Fibroblast of villous mesenchyme (primary cell): ENCODE data around the gene NPIPB6. TPM values are rescaled to one million over a fixed set of nuclear protein-coding genes. Genes with fewer than 3 reads are reported as not detected.
A peak's percentile ranks its signal among the peaks of the same experiment; 100 is the strongest.

Source experiments
- DNase-seq: peaks from one replicate; pipeline ENCODE4 v3.0.0-alpha.2; 2010; ENCODE audit warnings: low read depth
- H3K4me3 ChIP-seq: 2 replicates; pipeline ENCODE4 v1.5.1; 2011; ENCODE audit warnings: low read depth, mild to moderate bottlenecking, low read length
- CTCF ChIP-seq: IDR thresholded peaks from 2 replicates; pipeline ENCODE4 v1.5.1; 2012; ENCODE audit warnings: low read depth, mild to moderate bottlenecking, low read length; ENCODE audit not compliant: insufficient read depth
- total RNA-seq: library from RNA; depleted of rRNA; stranded (reverse); fragments of >200 nt; gene quantifications from 2 replicates; pipeline ENCODE4 v1.2.3, GENCODE V29; 2012

NPIPB6 gene
- total RNA-seq, 1 donor, result not detected

DNA sequence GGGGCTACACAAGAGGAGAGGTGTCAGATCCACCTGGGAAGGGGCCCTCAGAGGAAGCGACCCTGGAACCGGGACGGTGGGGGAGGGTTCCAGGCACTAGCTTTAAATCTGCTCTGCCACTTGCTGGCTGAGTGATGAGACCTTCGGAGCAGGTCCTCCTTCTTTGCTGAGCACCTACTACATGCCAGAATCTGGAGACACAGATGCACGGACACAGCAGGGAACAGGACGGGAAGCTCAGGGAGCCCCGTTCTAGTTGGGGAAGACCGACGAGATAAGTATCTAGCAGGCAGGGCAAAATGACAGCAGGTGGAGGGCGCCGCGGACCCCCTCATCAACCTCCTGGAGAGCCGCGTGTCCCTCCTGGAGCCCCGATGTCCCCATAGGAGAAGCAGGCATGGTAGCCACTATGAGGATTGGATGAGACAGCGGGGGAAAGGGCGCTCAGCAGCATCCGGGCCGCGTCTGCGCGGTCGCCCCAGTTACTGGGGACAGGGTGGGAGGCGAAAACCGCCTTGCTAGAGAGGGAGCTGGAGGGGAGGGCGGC is 43.8 kb downstream of the NPIPB6 start:
- DNase-seq, result no peak
- no peak overlapping the region for H3K4me3 ChIP-seq
- no peak for TF ChIP-seq CTCF

DNA sequence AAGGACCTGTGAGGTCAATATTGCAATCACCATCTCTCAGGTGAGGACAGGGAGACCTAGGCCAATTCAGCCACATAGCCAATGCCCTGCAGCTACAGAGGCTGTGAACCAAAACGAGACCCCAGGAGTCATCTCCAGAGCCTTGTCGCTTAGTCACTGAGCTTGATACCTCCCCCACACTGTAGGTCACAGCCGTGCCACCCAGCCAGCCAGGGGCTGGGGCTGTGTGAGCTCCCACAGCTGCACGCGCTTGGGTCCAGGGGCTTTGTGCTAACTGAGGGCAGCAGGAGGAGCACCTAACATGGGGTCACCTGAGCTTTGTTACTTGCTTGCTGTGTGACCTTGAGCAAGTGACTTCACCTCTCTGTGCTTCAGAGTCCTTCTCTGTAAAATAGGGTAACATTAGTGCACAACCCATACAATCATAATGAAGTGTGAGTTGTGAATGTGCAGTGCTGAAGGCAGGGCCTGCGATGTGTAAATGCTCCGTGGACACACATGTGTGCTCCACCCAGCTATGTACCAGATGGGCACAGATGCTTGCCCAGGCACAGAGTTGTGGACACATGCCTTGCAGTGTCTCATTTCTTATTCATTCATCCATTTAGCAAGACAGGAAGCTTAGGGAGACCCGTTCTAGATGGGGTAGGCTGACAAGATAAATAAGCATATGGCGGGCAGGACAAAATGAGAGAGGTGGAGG is 45.1 kb downstream of the NPIPB6 start:
- no peak for DNase-seq
- H3K4me3 ChIP-seq, result no peak overlapping the region
- no peak for TF ChIP-seq CTCF

DNA sequence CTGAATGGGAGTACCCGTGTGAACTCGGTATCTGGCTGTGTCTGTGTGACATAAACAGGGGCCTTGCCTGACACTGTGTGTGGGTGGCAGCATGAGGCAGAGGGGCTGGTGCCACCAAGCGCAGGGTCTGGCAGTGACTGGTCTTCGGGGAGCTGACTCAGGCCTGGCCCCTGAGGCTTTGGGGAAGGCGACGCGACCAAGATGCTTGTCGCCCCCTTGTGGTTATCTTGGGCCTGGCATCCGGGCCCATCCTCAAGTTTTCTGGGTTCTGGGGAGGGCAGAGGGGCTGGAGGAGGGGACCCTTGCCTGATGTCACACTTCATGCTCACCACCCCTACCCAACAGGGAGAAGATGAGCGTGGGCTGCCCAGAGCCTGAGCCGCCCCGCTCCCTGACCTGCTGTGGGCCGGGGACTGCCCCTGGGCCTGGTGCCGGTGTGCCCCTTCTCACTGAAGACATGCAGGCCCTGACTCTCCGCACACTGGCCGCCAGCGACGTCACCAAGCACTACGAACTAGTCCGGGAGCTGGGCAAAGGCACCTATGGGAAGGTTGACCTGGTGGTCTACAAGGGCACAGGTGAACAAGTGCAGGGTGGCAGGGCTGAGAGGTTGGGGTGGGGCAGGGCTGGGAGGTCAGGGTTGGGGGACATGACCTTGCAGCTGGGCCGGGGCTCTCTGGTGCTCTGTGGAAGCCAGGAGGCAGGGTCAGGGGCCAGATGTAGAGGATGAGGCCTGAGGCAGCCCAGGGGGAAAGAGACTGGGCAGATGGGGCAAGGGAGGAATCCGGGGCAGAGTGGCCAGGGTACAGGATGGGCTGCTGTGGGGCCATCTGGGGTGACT is 46.0 kb downstream of the NPIPB6 start:
- H3K4me3 ChIP-seq, result no peak overlapping the region
- TF ChIP-seq CTCF, result peak; percentile 87
- DNase-seq, result peak; percentile 30

- no peak for TF ChIP-seq CTCF
- DNase-seq, result no peak
- no peak overlapping the region for H3K4me3 ChIP-seq
These were observed 47.3 kb downstream of the NPIPB6 start for GRCh38 chr16:28316054-28316453.

GRCh38 chr16:28313587-28313986 is 49.7 kb downstream of the NPIPB6 start:
- TF ChIP-seq CTCF, result no peak
- H3K4me3 ChIP-seq, result no peak overlapping the region
- no peak for DNase-seq

DNA sequence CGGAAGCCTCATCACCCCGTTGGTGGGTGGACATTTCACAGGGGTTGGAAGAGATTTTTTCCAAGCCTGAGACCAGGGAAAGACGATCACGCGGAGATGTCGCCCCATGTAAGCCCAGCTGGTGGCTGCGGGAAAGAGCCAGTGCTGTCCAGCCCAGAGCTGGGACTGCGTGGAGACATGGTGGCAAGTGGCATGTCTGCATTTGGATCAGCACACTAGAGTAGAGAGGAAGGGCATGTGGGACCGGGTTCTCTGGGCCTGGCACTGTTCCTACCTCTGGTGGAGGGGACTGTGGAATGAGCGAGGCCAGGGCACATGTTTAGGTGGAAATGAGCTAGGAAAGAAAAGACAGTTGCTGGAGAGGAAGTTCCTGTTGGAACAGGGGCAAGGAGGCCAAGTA is 51.0 kb downstream of the NPIPB6 start:
- no peak for TF ChIP-seq CTCF
- no peak for DNase-seq

More for the DNA sequence above, 51.0 kb downstream of the NPIPB6 start:
- H3K4me3 ChIP-seq, result no peak overlapping the region
